G401 (cell line): ENCODE data around the gene MZT2B. TPM values are rescaled to one million over a fixed set of nuclear protein-coding genes. Genes with fewer than 3 reads are reported as not detected.
"Not testable (repeated sequence)": the region's sequence is repeated elsewhere in the genome, so short reads cannot be mapped to it uniquely, and the experiment has no call there.

Experiments used
- DNase-seq: peaks from one replicate; pipeline ENCODE4 v3.0.0-alpha.2; 2015; ENCODE audit warnings: low spot score
- in situ Hi-C: cut with HindIII; loops from 2 replicates; pipeline ENCODE4 v1.10.0; 2016; ENCODE audit warnings: low sequenced_read_pairs, mixed read lengths
- total RNA-seq: library from RNA; depleted of rRNA; stranded (reverse); fragments of >200 nt; shearing (Covaris generic); gene quantifications from 2 replicates; pipeline ENCODE4 v1.2.3, GENCODE V29; 2014

MZT2B gene
- total RNA-seq, 1 experiment from 2014 or later: 259 TPM

DNA sequence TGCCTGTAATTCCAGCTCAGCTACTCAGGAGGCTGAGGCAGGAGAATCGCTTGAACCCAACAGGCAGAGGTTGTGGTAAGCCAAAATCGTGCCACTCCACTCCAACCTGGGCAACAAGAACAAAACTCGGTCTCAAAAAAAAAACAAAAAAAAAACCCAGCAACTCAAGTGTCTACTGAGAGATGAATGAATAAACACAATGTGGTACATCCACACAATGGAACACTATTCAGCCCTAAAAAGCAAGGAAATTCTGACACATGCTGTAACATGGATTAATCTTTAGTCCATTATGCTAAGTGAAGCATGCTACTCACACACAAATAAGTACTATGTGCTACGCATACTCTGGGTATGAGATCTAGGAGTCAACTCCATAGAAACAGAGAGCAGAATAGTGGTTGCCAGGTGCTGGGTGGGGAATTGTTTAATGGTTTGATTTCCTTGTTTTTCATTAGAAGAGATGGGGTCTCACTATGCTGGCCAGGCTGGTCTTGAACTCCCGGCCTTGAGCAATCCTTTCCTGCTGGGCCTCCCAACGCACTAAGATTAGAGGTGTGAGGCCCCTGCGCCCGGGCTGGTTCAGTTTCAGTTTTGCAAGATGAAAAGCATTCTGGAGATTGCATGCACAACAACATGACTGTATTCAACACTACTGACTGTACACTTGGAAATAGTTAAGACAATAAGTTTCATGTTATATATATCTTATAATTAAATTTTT lies 16.6 kb upstream of the MZT2B start:
- in situ Hi-C loops: no loop called here
- DNase-seq: no peak

DNA sequence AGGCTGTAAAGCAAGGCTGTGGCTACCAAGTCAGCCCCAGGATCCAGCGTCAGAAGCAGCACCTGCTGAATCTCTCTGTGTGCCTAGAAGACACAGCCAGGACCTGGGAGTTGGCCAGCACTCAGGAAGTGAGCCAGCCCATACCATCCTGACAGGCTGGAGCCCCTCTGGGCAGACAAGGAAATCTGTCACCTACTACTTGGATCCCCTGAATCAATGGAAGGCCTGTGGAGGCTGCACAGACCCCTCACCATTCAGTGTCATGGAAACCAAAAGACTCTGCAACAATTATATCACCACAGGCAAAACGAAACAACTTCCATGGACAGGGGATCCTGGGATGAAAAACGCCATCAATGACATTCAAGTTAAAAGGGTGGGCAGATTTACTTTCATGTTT lies 15.5 kb upstream of the MZT2B start:
- in situ Hi-C loops, DNase-seq: not testable (repeated sequence)

DNA sequence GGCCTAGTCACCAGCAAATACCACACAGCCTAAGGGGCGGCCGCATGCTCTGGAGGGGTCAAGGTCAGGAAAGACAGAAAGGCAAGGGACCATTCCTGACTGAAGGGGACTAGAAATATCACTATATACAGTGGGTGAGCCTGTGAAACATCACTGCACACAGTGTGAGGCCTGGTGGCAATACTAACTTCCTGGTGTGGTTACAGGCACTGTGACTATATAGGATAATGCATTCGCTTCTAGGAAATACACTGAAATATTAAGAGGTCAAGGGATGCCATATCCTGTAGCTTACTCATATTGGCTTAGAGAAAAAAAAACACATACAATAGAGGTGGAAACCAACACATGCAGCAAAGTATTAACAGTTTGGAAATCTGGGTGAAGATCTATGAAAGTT lies 12.9 kb upstream of the MZT2B start:
- in situ Hi-C loops, DNase-seq: not testable (repeated sequence)

DNA sequence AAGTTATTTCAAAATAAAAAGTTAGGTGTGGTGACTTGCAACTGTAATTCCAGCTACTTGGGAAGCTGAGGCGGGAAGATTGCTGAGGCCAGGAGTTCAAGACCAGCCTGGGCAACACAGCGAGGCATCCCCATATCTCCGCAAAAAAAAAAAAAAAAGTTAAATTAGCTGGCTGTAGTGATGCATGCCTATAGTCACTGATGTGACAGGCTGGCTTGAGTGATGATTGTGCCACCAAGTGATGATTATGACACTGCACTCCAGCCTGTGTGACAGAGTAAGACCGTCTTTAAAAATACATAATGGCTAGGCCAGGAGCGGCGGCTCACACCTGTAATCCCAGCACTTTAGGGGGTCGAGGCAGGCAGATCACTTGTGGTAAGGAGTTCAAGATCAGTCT lies 12.2 kb upstream of the MZT2B start:
- no peak for DNase-seq
- in situ Hi-C loops: no loop called here

DNA sequence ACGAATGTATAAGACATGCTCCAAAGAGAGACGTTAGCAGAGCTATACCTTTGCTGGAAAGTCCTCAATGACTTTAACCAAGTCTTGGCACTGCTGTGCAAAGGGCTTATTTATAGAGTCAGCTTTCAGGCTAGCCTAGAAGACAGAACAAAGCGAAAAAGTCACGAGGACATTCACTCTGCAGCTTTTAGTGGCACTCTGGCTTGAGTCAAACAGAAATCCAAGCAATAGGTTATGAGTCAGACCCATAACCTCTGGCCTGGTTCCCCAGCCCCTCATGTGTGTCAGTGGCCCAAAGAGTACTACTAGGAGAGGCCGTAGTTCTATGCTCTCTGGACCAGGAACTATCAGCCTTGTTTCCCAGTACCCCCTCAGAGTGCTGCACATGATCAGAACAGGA lies 7.2 kb upstream of the MZT2B start:
- in situ Hi-C loops, DNase-seq: not testable (repeated sequence)

DNA sequence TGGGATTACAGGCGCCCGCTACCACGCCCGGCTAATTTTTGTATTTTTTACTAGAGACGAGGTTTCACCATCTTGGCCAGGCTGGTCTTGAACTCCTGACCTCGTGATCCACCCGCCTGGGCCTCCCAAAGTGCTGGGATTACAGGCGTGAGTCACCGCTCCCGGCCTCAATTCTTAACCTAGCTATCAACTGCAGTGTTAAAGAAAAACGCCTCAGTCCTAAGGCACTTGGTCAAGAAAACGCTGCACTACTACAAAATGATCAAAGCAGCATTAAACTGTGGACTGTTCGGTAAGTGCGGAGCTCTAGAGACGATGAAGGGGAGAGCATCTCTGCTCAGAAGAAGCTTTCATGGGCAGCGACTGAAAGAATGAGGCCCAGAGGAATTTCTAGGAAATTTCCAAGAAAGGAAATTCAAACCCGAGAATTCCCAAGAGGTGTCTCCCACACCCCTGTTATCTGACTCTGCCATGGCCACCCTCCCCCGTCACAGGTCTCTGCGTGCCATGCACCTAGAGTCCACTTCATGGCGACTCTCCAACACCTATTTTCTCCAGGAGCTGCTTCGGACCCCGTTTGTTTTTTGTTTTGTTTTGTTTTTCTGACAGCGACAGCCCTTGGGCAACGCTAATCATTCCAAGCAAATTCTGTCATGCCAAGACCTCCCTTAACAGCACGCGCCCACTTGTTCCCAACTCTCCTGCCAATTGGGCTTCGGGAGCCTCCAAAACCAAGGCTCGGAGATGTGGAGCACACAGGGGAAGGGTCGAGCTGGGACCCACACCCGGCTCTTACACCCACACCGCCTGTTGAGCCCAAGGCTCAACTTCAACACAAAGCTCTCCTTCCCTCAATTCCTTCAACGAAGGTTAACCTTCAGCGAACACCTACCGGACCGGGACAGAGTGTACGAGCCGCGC lies 1.4 kb upstream of the MZT2B start:
- in situ Hi-C loops, DNase-seq: not testable (repeated sequence)

DNA sequence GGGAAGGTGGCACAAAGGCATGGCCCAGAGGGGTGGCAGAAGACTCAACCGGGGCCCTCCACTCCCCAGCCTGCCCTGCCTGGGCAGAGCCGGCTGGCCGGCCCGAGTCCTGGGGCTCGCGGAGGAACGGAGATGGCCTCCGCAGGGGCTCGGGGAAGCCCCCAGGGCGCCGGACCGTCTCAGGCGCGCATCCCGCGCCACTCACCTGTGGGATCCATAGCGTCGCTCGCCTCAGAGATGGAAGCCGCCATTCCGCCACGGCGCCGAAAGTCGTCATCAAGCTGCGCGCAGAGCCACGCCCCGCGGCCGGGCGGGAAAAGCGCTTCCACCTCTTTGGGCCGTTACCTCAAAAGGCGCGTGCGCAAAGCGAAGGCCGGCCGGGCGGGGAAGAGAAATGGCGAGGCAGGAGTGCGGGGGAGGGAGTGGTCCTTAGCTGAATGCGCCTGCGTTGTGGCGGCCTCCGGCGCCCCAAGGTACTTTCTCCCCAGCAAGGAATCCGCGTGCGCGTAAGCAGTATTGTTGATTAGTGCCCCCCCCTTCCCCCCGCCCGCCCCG lies 660 bp upstream of the MZT2B start, which contains the start of gene SMPD4:
Gene SMPD4 (minus strand): TSS at position 278 of the 555 bp plus-strand sequence. CDS start 5,010 bp downstream, outside the sequence.
- DNase-seq: peak; percentile 94

DNA sequence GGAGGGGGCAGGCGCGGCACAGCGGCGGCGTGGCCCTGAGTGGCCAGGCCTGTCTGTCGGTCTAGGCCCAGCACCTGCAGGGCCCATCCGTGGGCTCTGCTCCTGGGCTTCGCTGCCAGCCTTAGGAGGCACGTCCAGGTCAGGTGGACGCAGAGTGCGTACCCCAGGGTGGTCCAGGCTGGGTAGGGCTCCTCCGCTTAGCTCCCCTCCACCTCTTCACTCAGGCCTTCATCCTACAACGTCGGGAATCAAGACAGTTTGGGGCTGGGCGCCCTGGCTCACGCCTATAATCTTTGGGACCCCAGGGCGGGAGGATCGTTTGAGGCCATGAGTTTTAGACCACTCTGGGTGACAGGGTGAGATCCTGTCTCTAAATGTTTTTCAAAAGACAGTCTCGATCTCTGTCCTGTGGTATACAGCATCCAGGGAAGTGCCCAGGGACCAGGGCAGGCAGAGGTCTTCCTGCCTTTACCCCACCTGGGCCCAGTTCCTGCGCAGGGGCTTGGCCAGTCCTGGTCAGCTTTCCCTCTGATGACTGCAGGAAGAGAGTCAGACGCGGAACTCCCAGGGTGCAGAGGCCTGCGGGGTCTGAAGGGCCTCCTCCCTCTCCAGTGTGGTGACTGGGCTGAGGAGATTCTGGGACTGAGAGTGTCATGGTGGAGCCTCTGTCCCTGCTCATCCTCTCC lies 907 bp downstream of the MZT2B start:
- in situ Hi-C loops: not testable (repeated sequence)
- peak; percentile 7 for DNase-seq

More for the DNA sequence above, 660 bp upstream of the MZT2B start, which contains the start of gene SMPD4:
- in situ Hi-C loops: no loop called here

DNA sequence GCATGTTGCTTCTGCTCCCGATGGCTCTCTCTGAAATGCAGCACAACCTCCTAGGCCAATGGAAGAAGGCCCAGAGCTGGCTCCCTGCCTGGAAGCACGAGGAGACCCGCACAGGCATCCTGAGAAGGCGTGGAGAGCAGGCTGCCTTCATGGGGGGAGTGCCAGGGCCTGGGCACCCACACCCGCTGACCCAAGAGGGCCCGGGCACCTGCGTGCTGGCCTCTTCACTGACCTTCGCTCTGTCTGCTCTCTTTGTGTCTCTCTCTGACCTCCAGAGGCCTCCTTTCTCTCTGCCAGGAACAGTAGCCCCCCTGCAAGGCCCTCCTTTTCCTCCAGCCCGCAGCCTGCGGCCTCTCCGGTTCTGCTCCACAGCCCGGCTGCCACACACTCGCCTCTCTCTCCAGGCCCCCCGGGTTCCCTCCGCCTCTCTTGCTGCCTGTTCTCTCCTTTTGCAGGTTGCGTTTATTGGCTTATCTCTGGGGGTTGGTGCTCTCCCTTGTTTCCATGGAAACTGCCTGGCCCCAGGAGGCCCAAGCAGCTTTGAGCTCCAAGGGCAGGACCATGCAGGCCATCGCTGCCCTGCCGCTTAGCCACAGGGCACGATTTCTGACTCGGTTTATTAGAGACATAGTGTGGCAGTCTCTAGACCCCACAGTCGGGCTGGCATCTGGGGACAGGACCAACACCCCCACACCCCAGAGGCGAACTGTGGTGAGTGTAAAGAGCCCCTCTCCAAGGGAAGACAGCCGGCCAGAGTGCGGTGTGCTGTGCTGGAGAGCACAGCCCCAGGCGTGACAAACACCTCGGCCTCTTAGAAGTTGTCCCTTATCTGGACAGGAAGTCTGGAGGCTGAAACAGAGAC lies 1.7 kb downstream of the MZT2B start:
- DNase-seq: peak; percentile 80
- in situ Hi-C loops: no loop called here

DNA sequence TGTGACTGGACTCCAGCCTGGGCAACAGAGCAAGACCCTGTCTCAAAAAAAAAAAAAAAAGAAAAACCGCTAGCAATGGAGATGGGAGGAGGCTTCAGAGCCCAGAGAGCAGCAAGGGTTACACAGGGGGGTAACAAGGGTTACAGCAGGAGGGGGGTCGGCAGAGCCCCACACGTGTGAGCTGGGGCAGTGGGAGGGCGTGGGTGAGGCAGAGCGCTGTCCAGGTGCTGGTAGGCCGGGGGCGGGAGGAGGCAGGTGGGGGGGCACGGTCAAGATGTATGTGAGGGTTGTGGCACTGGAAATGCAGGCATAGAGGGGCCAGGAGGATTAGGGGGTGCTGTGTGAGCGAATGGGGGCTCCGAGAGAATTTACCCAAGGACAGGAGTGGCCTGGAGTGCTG lies 3.4 kb downstream of the MZT2B start:
- no peak for DNase-seq
- in situ Hi-C loops: no loop called here

DNA sequence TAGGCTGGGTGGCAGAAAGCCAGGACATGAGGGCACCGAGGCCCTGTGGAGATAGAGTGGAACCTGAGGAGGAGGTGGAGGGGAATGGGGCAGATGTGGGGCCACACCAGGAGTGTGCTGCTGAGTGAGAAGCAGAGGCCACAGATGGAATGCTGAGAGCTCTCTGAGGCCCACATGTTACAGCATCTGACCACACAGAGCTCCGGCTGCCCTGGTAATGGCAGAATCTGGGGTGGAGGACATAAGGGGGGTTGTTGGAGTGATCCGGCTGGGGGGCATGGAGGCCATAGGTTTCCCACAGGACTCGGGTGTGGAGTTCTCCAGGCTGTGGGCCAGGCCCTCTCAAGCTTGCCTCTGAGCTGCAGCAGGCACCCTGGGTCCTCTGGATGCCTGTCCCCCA lies 3.8 kb downstream of the MZT2B start:
- no peak for DNase-seq
- in situ Hi-C loops: no loop called here

DNA sequence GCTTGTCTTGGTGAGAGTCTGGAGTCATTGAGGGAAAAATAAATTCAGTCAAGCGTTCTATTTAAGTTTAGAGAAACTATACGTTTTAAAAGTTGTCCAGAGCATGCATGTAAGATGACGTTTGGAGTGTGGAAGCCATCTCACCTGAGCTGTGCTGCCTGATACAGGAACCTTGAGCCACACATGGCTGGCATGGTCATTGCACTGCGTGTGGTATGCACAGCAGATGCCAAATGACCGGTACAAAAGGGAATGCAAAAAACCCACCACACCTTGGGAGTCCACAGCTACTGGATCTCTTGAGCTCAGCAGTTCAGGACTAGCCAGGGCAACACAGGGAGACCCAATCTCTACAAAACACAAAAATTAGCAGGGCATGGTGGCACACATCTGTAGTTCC lies 4.3 kb downstream of the MZT2B start:
- DNase-seq: no peak
- in situ Hi-C loops: no loop called here

DNA sequence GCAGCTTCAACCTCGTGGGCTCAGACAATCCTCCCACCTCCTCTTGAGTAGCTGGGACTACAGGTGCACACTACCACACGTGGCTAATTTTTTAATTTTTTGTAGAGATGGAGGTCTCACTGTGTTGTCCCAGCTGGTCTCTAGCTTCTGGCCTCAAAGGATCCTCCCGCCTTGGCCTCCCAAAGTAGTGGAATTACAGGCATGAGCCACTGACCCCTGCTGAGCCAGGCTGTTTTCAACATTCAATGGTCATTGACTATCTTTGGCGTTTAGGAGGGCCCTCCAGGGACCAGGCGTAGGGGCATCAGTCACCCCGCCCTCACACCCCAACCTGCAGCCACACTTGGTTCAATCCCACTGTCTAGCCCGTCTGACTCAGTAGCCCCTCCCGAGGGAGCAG lies 5.2 kb downstream of the MZT2B start:
- no peak for DNase-seq
- in situ Hi-C loops: no loop called here

DNA sequence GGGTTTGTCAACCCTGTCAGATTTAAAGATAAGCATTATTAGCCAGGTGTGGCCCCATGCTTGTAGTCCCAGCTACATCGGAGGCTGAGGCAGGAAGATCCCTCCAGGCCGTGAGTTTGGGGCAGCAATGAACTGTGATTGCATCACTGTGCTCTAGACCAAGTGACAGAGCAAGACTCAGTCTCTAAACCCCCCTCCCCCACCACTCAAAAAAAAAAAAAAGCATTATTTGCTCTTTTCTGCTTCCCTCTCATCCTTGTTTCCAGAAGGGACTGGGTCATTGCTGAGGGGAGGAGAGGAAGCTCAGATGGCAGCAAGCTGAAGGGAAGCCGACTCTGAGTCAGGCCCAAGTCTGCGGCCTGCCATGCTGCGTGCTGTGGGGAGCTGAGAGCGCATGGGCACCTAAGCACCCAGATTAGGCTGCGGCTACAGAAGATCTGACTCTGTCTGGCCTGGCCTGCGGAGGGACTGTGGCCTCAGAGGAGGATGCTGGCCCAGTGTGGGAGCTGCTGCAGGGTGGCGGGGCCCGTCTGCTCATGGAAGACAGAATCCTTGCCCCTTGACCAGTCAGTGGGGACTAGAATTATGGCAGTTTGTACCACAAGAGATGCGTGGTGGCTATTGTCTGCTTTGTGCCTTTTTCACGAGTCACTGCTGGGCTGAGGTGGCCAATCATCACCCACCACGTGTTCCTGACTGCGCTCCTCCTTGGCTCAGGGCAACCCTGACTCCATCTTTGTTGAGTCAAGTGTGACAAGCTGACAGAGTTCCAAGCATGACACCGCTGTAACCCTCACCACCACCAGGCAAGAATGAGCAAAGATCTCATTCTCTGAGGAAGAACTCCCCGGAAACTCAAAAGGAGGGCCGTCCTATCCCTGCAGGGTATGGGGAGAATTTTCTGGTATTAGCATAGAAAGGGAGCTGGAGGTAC lies 6.1 kb downstream of the MZT2B start:
- DNase-seq, in situ Hi-C loops: not testable (repeated sequence)

DNA sequence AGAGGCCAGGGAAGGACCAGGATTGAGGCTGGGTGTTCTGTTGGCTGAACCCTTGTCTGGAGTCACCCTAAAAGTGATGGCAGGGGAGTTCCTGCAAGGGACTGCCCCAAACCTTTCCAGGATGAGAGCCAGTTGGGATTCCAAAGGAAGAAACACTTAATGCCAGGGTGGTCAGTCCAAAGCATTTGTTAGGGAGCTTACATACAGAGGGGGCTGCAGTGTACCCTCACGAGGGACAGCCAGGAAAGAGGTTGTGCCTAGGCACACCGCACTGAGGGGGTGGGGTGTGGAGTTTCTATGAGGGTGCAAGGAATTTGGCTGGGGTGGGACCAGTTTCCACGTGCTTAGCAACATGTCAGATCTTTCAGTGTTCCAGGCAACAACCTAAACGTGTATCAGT lies 6.9 kb downstream of the MZT2B start:
- DNase-seq, in situ Hi-C loops: not testable (repeated sequence)

DNA sequence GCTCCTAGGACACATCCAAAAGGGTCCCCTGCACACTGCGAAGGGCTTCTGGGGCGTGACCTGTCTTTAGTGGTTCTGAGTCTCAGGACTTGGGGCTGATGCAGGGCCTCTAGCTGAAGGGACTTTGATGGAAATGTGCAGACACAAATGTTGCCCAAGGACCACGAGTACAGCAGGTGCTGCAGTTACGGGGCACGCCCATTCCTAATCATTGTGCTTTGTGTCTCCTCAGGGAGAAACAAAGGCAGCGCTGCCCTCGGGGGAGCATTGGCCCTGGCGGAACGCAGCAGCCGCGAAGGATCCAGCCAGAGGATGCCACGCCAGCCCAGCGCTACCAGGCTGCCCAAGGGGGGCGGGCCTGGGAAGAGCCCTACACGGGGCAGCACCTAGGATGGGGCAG lies 8.2 kb downstream of the MZT2B start:
- DNase-seq: no peak
- in situ Hi-C loops: no loop called here

DNA sequence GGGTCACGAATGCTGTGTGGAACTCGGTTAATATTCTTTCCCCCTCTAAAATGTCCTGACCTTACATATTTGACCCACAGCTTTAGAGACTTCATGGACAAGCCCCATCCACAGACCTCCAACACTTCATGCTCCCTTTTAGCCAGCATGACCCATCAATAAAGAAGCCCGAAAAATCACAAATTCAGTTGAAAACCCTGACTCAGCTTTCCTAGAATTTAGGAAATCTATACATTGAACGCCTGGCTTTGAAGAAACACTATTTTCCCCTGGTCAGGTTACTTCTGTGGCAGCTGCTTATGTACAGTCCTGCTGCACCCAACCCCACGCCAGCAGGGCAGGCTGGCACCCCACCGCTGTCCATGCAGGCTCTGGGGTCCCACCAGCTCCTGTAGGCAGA lies 9.3 kb downstream of the MZT2B start:
- in situ Hi-C loops, DNase-seq: not testable (repeated sequence)
